GM12873 (cell line): ENCODE results near the gene PRMT7.

Experiments used
- CTCF ChIP-seq: IDR thresholded peaks from 2 replicates; pipeline ENCODE4 v1.5.1; 2012; ENCODE audit warnings: low read depth, mild to moderate bottlenecking, moderate library complexity, low read length, control low read depth; ENCODE audit not compliant: insufficient read depth; ENCODE audit errors: missing control alignments

Gene PRMT7

DNA sequence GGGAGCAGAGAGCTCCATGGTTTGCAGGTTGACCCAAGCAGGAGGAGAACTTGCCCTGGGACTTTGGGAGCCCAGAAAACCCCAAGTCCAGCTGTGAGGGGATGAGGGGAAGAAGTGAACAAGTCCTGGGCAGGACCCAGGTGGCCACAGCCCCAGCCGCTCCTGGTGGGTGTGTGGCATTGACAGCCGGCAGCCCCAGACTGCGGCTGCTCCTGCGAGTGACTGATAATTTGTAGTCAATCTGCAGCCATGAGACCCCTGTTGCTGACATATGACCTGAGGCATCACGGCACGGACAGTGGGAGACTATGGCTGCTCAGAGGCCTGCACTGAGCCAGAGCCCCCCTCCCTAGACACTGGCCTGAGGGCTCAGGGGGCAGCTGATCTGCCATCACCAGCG lies 66.4 kb downstream of the PRMT7 start:
- TF ChIP-seq CTCF: no peak

- no peak for TF ChIP-seq CTCF
Observed at GRCh38 chr16:68377667-68378393, 67.0 kb downstream of the PRMT7 start.

GRCh38 chr16:68378436-68379415 lies 67.9 kb downstream of the PRMT7 start:
- no peak for TF ChIP-seq CTCF

DNA sequence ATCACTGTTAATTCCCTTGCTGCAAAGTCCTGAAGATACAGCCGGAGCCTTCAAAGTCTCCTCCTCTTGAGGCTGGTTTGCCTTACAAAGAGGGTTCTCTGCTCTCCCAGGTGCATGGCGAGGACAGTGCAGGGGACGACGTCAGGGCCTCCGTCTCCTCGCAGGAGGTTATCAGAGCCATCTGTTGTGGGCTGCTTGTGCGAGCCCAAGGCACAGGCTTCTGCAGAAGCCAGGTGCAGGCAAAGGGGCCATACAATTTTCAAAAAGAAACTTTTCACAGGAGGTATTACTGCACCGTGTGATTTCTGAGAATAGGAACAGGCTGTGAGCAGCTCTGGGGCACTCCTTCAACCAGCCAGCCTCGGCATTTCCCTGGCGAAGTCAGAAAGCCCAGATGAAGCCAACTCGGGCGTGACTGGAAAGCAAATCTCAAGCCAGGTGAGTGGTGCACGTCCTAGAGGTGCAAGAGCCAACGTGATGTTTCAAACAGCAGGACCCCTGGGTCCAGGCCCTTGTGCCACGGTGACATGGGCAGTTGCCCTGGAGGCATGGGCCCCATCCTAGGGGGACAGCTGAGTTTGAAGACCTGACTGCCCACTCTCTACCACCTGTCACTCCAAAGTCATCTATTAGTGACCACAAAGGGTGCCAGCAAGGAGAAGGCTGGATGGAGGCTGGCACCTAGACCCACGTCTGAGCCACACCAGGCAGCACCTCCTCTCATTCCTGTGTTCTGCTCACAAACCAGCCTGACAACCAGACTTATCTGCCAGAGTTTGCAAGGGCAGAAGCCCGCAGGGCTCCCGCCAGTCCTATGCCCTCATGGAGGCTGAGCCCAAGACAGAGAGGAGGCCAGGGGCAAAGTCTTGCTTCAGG lies 68.9 kb downstream of the PRMT7 start:
- TF ChIP-seq CTCF: no peak

DNA sequence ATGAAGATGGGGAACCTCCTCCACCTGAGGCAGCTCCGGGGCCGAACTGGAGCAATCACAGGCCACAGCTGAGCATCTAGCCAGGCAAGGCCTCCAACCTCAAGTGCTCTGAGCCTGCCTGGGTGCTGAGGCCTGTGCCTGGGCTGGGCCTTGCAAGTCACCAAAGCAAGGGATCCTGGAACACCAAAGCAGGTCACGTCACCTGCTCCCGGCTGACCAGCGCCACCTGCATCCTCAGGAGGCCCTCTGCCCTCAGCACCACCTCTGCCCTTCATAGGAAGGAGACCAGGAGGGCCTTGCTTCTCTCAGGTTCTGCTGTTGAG lies 69.5 kb downstream of the PRMT7 start:
- no peak for TF ChIP-seq CTCF

- TF ChIP-seq CTCF: no peak
Observed at GRCh38 chr16:68380676-68381362, 70.0 kb downstream of the PRMT7 start.
